GM19023 (cell line): ENCODE data around the gene TMTC2.

Experiments used
- ATAC-seq: cut with Tn5 transposase; IDR thresholded peaks from one replicate; pipeline ENCODE4 v1.9.1; 2021; ENCODE audit warnings: mild to moderate bottlenecking, moderate library complexity; ENCODE audit not compliant: unreplicated experiment

Gene TMTC2

DNA sequence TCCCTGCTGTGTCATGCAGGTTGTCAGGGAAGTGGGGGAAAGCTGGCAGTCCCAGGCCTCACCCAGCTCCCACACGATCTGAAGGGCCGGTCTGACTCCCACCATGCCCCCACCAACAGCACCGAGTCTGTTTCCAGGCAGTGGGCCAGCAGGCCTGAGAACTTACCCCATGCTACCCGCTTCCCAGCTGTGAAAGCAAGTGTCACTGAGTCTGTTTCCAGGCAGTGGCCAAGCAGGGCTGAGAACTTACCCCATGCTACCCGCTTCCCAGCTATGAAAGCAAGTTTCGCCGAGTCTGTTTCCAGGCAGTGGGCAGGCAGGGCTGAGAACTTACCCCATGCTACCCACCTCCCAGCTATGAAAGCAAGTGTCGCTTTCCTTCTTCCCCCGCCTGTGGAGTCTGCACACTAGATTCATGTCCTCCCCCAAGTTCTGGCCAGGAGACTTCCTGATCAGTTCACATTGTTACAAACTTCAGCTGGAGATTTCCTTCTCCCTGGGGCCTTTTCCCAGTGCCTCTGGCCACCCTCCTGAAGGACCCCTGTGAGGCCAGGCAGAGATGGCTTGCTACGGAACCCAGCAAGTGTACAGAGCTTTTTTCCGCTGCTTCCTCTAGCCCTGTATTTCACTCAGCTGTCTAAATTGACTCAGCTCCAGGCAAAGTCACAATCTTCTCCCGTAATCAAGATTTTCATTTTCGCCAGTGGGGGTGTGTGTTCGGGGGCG, 435.4 kb downstream of the TMTC2 start:
- no peak for ATAC-seq

GRCh38 chr12:83122623-83122934, 435.9 kb downstream of the TMTC2 start:
- no peak for ATAC-seq

GRCh38 chr12:83123039-83123438, 436.3 kb downstream of the TMTC2 start:
- no peak for ATAC-seq

DNA sequence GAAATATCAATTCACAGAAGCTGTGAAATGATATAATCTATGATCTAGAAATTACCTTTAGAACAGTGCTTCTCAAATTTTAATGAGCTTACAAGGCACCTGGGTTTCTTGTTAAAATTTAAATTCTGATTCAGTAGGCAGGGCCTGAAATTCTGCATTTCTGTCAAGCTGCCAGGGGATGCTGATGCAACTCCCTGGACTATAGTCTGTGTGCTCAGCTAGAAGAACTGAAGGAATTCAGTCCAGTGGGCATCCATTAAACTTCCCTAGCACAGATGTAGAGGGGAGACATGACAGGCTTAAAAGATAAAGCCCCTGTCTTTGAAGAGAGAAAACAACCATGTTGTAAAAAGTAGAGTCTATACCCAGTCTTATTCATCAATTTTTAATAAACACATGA, 441.8 kb downstream of the TMTC2 start:
- no peak for ATAC-seq

DNA sequence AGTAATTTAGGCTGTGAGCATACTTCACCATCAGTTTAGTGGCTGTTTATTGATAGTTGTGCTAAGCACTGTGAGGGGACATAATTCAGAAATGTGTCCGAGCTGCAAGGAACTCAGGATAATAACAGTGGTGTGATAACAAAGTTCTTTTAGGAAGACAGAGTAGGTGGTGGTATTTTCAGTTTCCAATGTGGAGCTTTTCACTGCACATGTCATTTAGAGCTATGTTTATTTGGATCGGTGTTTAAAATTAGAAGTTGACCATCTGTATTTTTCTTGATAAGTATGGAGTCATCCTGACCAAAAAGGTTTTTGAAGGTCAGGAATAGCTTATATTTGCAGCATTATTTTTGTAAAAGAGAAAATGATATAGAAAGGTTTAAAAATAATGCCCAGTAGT, 443.5 kb downstream of the TMTC2 start:
- no peak for ATAC-seq

- ATAC-seq, result no peak
Observed at GRCh38 chr12:83132360-83132759, 445.7 kb downstream of the TMTC2 start.

- ATAC-seq, result no peak
Observed at GRCh38 chr12:83136411-83136810, 449.7 kb downstream of the TMTC2 start.

GRCh38 chr12:83140135-83140534, 453.4 kb downstream of the TMTC2 start:
- no peak for ATAC-seq

DNA sequence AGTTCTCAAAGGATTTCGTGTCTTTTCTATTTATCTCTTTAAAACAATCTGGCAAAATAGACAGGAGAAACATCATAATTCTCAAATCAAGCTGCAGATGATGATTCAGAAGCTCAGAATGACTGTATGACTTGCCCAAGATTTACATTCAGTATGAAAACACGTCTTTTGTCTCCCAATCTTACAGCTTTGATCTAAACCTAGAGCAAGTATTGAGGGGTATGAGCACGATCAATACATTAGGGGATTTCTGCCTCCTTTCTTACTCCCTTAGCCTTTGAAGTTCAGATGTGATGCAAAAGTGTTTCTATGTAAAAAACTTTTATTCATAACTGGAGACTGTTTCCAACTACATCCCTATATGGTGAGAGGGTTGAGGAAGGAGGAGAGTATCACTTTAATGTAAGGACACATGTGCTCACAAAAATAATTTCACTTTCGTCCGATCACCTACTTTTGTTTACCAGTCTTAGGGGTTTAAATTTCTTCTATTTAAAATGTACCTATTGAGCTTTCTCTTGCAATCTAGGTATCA, 454.8 kb downstream of the TMTC2 start:
- no peak for ATAC-seq

GRCh38 chr12:83142914-83143313, 456.2 kb downstream of the TMTC2 start:
- ATAC-seq, result no peak

- ATAC-seq, result no peak
Observed at GRCh38 chr12:83143950-83144349, 457.2 kb downstream of the TMTC2 start.

DNA sequence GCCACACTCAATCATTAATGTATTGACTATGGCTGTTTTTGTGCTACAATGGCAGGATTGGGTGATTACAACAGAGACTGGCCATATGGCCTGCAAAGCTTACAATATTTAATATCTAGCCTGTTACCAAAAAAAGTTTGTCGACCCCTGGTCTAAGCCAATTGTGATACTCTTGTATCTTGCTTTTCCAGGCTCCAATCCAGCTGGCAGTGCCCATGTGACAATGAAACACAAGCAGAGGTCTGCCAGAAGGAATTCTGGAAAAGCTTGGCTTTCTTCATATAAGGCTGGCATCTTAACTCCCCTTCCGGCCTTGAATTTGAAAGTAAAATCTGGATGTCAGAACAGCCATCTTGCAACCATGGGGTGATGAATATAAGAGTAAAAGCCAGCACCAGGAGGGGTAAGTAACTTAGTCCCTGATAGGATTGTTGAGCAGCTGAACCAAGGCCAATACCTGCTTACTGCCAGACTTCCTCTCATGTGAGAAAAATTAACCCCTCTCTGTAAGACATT, 458.7 kb downstream of the TMTC2 start:
- no peak for ATAC-seq

GRCh38 chr12:83147341-83147740, 460.6 kb downstream of the TMTC2 start:
- no peak for ATAC-seq

GRCh38 chr12:83149987-83150386, 463.3 kb downstream of the TMTC2 start:
- ATAC-seq, result no peak

- ATAC-seq, result no peak
Observed at GRCh38 chr12:83150465-83151189, 463.9 kb downstream of the TMTC2 start.

GRCh38 chr12:83153177-83153576, 466.5 kb downstream of the TMTC2 start:
- ATAC-seq, result no peak

DNA sequence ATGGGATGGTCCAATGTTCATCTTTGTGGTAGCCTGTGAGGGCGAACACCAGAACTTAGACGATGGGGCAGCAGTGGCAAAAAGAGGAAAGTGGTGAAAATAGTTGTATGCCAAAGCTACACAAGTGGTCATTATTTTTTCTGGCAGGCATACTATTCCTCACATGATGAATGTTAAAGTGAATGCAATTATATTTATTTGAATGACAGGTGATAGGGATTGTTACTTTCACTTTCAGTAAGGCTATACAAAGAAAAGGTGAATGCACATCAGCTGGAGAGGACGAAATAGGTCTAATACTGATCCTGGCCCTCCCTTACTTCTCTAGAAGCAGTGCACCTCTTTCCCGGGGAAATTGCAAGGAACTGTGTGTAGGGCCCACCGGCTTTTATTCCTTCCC, 470.1 kb downstream of the TMTC2 start:
- no peak for ATAC-seq

DNA sequence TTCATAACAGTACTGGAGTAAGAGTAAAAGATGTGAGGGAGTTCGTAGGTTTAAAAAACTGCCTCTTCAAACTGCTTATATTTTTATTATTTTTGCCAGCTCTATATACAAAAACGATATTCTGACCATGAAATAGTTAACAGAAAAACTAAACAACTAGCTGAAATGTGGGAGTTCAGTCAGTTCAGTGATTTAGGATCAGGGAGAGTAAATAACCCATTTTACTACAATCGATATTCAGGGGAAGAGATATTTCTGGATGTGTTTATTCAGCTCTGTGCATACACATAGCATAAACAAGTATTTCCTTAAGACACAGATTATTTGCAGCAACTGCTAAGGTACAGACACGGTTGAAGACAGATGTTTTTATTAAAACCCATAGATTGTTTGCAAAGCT, 470.9 kb downstream of the TMTC2 start:
- ATAC-seq, result no peak

DNA sequence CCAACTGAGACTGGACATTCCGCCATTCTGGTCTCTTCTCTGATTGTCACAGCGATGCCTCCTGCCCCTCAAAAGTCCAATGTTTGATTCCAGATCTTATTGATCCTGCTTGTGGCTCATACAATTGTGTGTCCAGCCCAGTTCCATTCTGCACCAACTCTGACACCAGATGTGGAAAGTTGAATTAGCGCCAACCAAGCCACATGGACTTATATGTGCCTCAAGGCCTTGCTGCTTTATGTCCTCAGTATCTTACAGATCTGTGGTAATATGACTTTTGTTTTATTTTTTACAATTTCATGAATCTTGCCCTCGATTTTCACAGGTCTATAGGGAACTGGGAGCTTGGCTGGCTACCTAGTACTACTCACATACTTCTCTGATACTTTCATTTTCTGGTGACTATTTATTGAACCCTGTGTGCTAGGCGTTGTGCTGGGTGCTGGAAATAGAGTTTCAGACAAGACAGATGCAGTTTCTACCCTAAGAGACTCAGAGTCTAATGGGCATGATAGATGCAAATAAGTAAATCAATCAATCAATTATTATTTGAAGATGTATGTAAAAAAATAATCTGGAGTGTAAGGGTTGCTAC, 472.0 kb downstream of the TMTC2 start:
- no peak for ATAC-seq

- ATAC-seq, result no peak
Observed at GRCh38 chr12:83161456-83161855, 474.8 kb downstream of the TMTC2 start.

- ATAC-seq, result no peak
Observed at GRCh38 chr12:83168751-83169150, 482.0 kb downstream of the TMTC2 start.

DNA sequence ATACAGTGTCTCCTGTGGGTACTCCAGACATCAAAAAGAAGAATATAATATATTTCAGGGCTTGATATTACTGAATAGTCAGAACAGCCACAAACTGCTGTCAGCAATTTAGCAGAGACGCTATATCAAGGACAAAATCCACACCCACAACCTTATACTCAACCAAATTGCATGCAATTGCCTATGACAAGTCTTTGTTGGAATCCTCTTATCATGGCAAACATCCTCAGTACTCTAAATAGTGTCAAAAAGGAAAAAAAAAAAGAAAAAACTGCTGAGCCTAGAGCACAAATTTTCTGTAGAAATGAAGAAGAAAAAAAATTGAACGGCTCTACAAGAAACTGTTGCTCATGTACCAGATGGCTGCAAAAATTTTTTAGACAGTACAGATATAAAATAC, 485.7 kb downstream of the TMTC2 start:
- ATAC-seq, result no peak
